ENCODE results near the gene INHBB.

INHBB gene

DNA sequence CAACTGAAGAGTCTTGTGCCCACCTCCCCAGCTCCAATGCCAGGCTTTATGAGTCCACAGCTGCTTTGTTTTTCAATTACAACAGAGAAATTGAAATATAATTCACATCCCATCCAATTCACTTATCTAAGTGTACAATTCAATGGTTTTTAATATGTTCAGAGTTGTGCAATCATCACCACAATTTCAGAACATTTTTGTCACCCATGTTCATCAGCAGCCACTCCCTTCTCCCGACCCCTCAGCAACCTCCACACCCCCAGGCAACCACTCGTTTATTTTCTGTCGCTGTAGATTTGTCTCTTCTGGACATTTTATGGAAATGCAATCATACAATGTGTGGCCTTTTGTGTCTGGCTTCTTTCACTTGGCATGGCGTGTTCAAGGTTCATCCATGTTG, 23.3 kb downstream of the INHBB start:
- no peak overlapping the region for H3K4me3 ChIP-seq (replicated peaks; ENCODE audit: low read depth, low read length)
- TF ChIP-seq, protein P1, sequence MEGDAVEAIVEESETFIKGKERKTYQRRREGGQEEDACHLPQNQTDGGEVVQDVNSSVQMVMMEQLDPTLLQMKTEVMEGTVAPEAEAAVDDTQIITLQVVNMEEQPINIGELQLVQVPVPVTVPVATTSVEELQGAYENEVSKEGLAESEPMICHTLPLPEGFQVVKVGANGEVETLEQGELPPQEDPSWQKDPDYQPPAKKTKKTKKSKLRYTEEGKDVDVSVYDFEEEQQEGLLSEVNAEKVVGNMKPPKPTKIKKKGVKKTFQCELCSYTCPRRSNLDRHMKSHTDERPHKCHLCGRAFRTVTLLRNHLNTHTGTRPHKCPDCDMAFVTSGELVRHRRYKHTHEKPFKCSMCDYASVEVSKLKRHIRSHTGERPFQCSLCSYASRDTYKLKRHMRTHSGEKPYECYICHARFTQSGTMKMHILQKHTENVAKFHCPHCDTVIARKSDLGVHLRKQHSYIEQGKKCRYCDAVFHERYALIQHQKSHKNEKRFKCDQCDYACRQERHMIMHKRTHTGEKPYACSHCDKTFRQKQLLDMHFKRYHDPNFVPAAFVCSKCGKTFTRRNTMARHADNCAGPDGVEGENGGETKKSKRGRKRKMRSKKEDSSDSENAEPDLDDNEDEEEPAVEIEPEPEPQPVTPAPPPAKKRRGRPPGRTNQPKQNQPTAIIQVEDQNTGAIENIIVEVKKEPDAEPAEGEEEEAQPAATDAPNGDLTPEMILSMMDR (IDR thresholded peaks at IDR 0.05; ENCODE audit: low read depth, low read length, missing control alignments), result no peak
- DNase-seq (ENCODE audit: extremely low read depth, low read depth), result no peak

DNA sequence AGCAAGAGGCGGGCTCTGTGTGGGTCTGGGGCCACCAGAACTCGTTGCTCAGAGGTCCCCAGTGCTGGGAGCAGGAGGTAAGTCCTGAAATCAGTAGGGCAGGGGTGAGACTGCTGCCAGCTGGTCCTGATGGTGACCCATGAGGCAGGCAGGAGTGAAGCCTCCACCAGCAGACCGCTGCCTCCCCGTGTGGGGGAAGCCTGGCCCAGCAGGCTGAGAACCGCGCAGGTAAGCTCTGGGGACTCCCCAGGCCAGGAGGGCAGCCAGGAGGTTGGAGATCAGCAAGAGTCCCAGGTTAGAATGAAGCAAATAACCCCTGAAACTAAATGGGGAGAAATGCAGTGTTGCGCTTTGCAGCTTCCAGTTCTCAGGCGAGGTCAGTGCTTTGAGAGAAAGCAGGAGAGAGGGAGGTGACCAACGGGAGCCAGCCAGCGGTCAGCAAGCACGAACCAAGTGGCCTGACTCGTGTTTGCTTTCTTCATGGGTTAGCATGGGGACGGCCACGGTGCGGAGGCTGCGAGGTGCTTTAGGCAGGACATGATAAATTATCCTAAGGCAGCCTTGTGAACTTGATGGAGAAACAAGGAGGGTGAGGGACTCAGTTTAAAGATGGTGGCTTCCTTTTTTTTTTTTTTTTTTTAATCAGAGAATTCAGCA, 26.2 kb downstream of the INHBB start:
- no peak for DNase-seq (ENCODE audit: extremely low read depth, low read depth)
- TF ChIP-seq, protein P1 (IDR thresholded peaks at IDR 0.05; ENCODE audit: low read depth, low read length, missing control alignments), result no peak
- H3K4me3 ChIP-seq (replicated peaks; ENCODE audit: low read depth, low read length), result no peak overlapping the region

DNA sequence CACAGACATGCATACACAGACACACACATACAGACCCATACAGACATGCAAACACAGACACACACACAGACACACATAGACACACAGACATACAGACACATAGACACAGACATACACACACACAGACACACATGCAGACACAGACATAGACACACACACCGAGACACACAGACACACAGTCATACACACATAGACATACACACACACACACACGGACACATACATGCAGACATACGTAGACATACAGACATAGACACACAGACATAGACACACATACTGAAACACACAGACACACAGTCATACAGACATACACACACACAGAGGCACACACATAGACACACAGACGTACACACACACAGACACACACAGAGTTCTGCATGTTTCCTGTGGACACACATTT, 26.9 kb downstream of the INHBB start:
- DNase-seq (ENCODE audit: extremely low read depth, low read depth), result no peak
- TF ChIP-seq, protein P1 (IDR thresholded peaks at IDR 0.05; ENCODE audit: low read depth, low read length, missing control alignments), result no peak
- no peak overlapping the region for H3K4me3 ChIP-seq (replicated peaks; ENCODE audit: low read depth, low read length)

GRCh38 chr2:120373424-120373823, 27.5 kb downstream of the INHBB start:
- TF ChIP-seq, protein P1 (IDR thresholded peaks at IDR 0.05; ENCODE audit: low read depth, low read length, missing control alignments), result no peak
- H3K4me3 ChIP-seq (replicated peaks; ENCODE audit: low read depth, low read length), result no peak overlapping the region
- no peak for DNase-seq (ENCODE audit: extremely low read depth, low read depth)

DNA sequence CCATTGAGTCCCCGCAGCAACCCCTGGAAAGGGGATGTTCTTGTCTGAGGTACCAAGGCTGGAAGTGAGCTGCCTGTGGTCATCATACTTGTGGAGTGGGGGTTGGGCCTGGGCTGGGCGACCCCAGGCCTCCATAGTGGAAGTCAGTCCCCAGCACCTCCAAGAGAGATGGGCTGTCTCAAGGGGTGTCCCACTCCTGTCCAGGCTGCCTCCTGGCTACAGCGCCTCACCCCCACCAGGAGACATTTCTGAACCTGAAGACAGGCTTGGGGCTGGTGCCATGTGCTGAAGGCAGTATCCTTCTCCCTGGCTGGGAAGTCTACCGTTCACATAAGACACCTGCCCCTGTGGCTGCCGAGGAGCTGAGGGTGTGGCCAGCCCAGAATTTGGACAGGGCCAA, 28.9 kb downstream of the INHBB start:
- DNase-seq (ENCODE audit: extremely low read depth, low read depth), result no peak
- TF ChIP-seq, protein P1 (IDR thresholded peaks at IDR 0.05; ENCODE audit: low read depth, low read length, missing control alignments), result no peak
- no peak overlapping the region for H3K4me3 ChIP-seq (replicated peaks; ENCODE audit: low read depth, low read length)

- H3K4me3 ChIP-seq (replicated peaks; ENCODE audit: low read depth, low read length), result no peak overlapping the region
- TF ChIP-seq, protein P1 (IDR thresholded peaks at IDR 0.05; ENCODE audit: low read depth, low read length, missing control alignments), result no peak
- no peak for DNase-seq (ENCODE audit: extremely low read depth, low read depth)
These were observed 29.5 kb downstream of the INHBB start for GRCh38 chr2:120375251-120376020.
